ENCODE results near the gene HOXD3. TPM values are rescaled to one million over a fixed set of nuclear protein-coding genes. Genes with fewer than 3 reads are reported as not detected.

HOXD3 gene
- total RNA-seq, 2 donors from 2014 or later, result 1.2 to 3.9 TPM

GRCh38 chr2:176213406-176213805 lies 56.3 kb downstream of the HOXD3 start:
- no peak for TF ChIP-seq CTCF (IDR thresholded peaks at IDR 0.05)
- DNase-seq (ENCODE audit: low spot score), result no peak
- H3K27me3 ChIP-seq (replicated peaks; ENCODE audit: insufficient read depth), result no peaks in the 10 kb centered on the region
- no peak overlapping the region for H3K27ac ChIP-seq
- H3K36me3 ChIP-seq, result no peaks in the 10 kb centered on the region
- H3K4me1 ChIP-seq (ENCODE audit: control insufficient read depth in 1 of 2, low read depth in 2 of 2), result no peaks in the 10 kb centered on the region
- H3K9me3 ChIP-seq, result no peaks in the 10 kb centered on the region
- no peak overlapping the region for H3K4me3 ChIP-seq
- ATAC-seq (ENCODE audit: insufficient number of reproducible peaks, low FRiP score, low read depth), result no peak

Other genes starting within 250 kb of the HOXD3 start
- 10 to 100 TPM; 13.5 to 25.5 TPM for gene LNPK, start 155.0 kb upstream of the HOXD3 start, total RNA-seq
- not detected for gene EVX2, start 73.3 kb upstream of the HOXD3 start, total RNA-seq
- not detected for gene HOXD13, start 64.6 kb upstream of the HOXD3 start, total RNA-seq
- not detected for gene HOXD12, start 57.5 kb upstream of the HOXD3 start, total RNA-seq
- gene HOXD11, start 50.0 kb upstream of the HOXD3 start, total RNA-seq, result not detected
- not detected for gene HOXD10, start 40.5 kb upstream of the HOXD3 start, total RNA-seq
- gene HOXD9, start 34.6 kb upstream of the HOXD3 start, total RNA-seq, result 1 to 10 TPM in 1 of 2 donors, not detected in 1; 1.4 TPM
- gene HOXD8, start 27.6 kb upstream of the HOXD3 start, total RNA-seq, result 10 to 100 TPM in 1 of 2 donors, 1 to 10 TPM in 1; 3.9 to 11.2 TPM
- gene HOXD4, start 5.8 kb upstream of the HOXD3 start, total RNA-seq, result 1 to 10 TPM; 4.8 to 9.3 TPM
- gene HOXD1, start 31.4 kb downstream of the HOXD3 start, total RNA-seq, result under 1 TPM in 1 of 2 donors, not detected in 1; 0.71 TPM
- 10 to 100 TPM; 14.1 to 14.2 TPM for gene MTX2, start 112.1 kb downstream of the HOXD3 start, total RNA-seq